Activated T-helper 17 cell treated with anti-CD3 and anti-CD28 coated beads, Interleukin-2, amount 50 U/mL, for 72 hours (primary cell): ENCODE measurements around the gene DYDC1. TPM values are rescaled to one million over a fixed set of nuclear protein-coding genes. Genes with fewer than 3 reads are reported as not detected.

Source experiments
- ATAC-seq: fragments of 150-1000 bp; cut with Tn5 transposase; replicated peaks from 2 replicates; pipeline ENCODE4 v1.10.0; 2021; ENCODE audit warnings: mild to moderate bottlenecking, moderate library complexity
- H3K27ac Mint-ChIP-seq: one replicate; pipeline ENCODE4 v1.8.0; 2022; ENCODE audit warnings: mixed read lengths
- H3K27me3 Mint-ChIP-seq: one replicate; pipeline ENCODE4 v1.8.0; 2022; ENCODE audit warnings: mixed read lengths
- H3K36me3 Mint-ChIP-seq: one replicate; pipeline ENCODE4 v1.8.0; 2022; ENCODE audit warnings: low read depth, mild to moderate bottlenecking, mixed read lengths
- H3K4me1 Mint-ChIP-seq: one replicate; pipeline ENCODE4 v1.8.0; 2022; ENCODE audit warnings: mixed read lengths
- H3K4me3 Mint-ChIP-seq: one replicate; pipeline ENCODE4 v1.8.0; 2022; ENCODE audit warnings: mild to moderate bottlenecking, mixed read lengths
- H3K9me3 Mint-ChIP-seq: one replicate; pipeline ENCODE4 v1.8.0; 2022; ENCODE audit warnings: mixed read lengths
- total RNA-seq, 2 donors: library from RNA; stranded (reverse); gene quantifications; one replicate each; pipeline ENCODE4 v1.2.3, GENCODE V29; 2022

DYDC1 gene
- not detected for total RNA-seq

DNA sequence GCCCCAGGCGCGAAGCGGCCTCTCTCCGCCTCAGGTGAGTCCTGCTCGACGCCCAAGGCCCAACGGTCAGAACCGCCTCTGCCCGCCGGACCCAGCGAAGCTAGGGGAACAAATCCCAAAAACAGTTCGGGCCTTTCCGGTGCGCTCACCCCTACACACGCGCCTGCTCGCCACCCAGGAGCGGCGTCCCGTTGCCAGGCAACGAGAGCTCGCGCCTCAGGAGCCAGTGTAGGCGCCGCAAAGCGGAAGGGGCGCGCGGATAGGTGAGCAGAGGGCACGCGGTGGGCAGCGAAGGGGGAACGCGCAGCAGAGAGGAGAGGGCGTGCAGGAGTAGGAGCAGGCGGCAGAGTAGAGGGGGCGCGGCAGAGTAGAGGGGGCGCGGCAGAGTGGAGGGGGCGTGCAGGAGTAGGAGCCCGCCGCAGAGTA, at the start of gene DYDC1, which contains the start of gene DYDC2:
Gene DYDC1, minus strand, starts transcription at position 193 of the 426 bp plus-strand sequence. CDS start 4,154 bp downstream, outside the sequence.
Gene DYDC2, plus strand, starts transcription at position 219 of the 426 bp plus-strand sequence. CDS start 5,663 bp downstream, outside the sequence.
- peak within 1 kb of the TSS; percentile 69 for H3K4me3 Mint-ChIP-seq
- H3K9me3 Mint-ChIP-seq = no peaks in the 10 kb centered on the region
- H3K36me3 Mint-ChIP-seq = no peaks in the 10 kb centered on the region
- no peaks in the 10 kb centered on the region for H3K4me1 Mint-ChIP-seq
- no peak within 1 kb of the TSS for H3K27ac Mint-ChIP-seq
- peak; percentile 91 for ATAC-seq
- peaks cover 34% of the 10 kb centered on the region for H3K27me3 Mint-ChIP-seq

DNA sequence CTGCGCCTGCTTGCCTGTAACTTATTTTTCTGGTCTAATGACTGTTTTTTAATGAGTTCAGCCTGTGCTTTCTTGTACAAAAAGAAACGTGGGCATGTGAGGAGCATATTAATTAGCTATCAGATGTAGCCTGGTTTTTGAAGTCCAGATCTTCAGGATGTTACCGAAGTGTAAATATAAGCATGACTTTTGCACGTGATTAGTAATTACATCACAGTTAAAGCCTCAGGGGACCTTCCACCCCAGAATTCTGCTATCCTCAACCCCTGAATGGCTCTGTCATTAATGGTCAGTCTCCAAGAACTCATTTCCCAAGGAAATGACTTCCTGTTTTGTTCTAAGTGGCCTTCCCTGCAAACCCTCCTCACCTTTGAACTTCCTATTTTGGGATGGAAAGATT, 49.6 kb upstream of the DYDC1 start:
- H3K27ac Mint-ChIP-seq = no peak overlapping the region
- H3K4me1 Mint-ChIP-seq = peaks cover 8% of the 10 kb centered on the region
- ATAC-seq = no peak

GRCh38 chr10:80405626-80406025, 49.1 kb upstream of the DYDC1 start:
- peaks cover 7% of the 10 kb centered on the region for H3K36me3 Mint-ChIP-seq
- H3K27ac Mint-ChIP-seq = no peak overlapping the region
- no peak for ATAC-seq
- no peaks in the 10 kb centered on the region for H3K27me3 Mint-ChIP-seq
- no peak overlapping the region for H3K4me3 Mint-ChIP-seq
- no peaks in the 10 kb centered on the region for H3K9me3 Mint-ChIP-seq
- H3K4me1 Mint-ChIP-seq = peaks cover 8% of the 10 kb centered on the region

More for the DNA sequence above, 49.6 kb upstream of the DYDC1 start:
- no peaks in the 10 kb centered on the region for H3K9me3 Mint-ChIP-seq
- H3K36me3 Mint-ChIP-seq = peaks cover 7% of the 10 kb centered on the region
- H3K4me3 Mint-ChIP-seq = no peak overlapping the region
- H3K27me3 Mint-ChIP-seq = no peaks in the 10 kb centered on the region

GRCh38 chr10:80405035-80405434, 48.5 kb upstream of the DYDC1 start:
- no peak for ATAC-seq
- Mint-ChIP-seq H3K4me1 (peaks cover 8% of the 10 kb centered on the region), H3K36me3 (peaks cover 7% of the 10 kb centered on the region), H3K4me3 (no peak overlapping the region), H3K27me3 (no peaks in the 10 kb centered on the region), H3K27ac (no peak overlapping the region), H3K9me3 (no peaks in the 10 kb centered on the region)

DNA sequence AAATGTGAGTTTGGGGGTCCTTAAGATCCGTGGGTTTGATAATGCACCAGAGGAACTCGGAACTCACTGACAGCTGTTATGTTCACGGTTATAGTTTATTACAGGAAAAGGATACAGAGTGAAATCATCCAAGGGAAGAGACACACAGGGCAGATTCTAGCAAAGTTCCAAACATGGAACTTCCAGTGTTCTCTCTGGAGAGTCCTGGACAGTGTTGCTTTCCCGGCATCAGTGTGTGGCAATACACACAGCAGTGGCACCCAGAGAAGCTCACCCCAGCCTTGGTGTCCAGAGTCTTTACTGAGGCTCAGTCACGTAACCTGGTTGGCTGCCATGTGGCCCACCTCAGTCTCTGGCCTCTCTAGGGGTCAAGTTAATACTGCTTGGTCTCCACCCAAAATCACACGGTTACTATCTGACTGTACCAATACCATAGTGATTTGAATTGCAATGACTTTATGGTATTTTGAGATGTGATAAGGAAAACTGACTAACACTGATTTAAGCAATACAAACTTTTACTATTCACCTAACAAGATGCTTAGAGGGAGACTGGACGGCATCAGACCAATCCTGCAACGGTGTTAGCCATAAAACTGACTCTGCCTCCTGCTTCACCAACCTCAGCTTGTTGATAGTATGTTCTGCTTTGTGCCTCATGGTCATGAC, 43.7 kb upstream of the DYDC1 start:
- Mint-ChIP-seq H3K36me3 (no peaks in the 10 kb centered on the region), H3K27ac (no peak overlapping the region), H3K4me3 (no peak overlapping the region), H3K27me3 (no peaks in the 10 kb centered on the region), H3K9me3 (no peaks in the 10 kb centered on the region), H3K4me1 (no peaks in the 10 kb centered on the region)
- no peak for ATAC-seq

- Mint-ChIP-seq H3K27ac (no peak overlapping the region), H3K36me3 (no peaks in the 10 kb centered on the region), H3K27me3 (peaks cover 3% of the 10 kb centered on the region), H3K9me3 (no peaks in the 10 kb centered on the region), H3K4me1 (no peaks in the 10 kb centered on the region), H3K4me3 (no peak overlapping the region)
- ATAC-seq = no peak
These were observed 40.5 kb upstream of the DYDC1 start for GRCh38 chr10:80397014-80397413.

DNA sequence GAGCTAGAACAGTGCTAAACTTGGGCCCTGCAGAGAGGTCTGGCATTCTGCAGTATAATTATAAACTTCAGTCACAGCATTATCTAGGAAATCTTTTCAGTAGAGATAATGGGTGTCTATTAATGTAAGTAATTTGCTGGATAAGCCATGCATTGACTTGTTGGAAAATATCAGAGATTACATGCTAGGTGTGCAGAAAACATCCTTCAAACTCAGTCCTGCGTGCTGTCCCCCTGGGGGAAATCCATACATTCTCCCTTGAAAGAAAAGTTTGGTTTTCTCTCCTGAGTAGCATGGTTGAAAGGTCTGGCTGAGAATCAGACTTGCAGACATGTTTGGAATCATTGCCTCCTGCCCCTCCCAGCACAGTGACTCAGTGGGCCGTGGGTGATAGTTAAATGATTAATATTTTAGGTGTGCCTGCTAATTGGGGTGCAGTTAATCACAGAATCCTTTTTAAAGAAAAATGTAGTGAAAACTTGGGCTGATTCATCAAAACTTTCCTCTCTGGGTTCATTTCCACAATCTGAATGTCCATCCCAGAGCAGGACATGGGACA, 37.9 kb upstream of the DYDC1 start:
- H3K27ac Mint-ChIP-seq = no peak overlapping the region
- ATAC-seq = no peak
- peaks cover 7% of the 10 kb centered on the region for H3K27me3 Mint-ChIP-seq
- H3K9me3 Mint-ChIP-seq = no peaks in the 10 kb centered on the region
- H3K4me1 Mint-ChIP-seq = no peaks in the 10 kb centered on the region
- H3K4me3 Mint-ChIP-seq = no peak overlapping the region
- H3K36me3 Mint-ChIP-seq = no peaks in the 10 kb centered on the region

DNA sequence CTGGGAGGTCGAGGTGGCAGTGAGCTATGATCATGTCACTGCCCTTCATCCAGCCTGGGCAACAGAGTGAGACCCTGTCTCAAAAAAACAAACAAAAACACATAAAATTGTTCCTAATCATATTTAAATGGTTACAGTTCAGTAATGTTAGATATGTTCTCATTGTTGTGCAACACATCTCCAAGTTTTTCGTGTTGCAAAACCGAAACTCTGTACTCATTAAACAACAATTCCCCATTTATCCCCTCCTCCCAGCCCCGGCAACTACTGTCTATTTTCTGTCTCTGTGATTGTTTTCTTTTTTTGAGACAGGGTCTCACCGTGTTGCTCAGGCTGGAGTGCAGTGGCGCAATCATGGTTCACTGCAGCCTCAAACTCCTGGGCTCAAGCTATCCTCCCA, 35.7 kb upstream of the DYDC1 start:
- Mint-ChIP-seq H3K27ac (no peak overlapping the region), H3K4me1 (no peaks in the 10 kb centered on the region), H3K27me3 (peaks cover 7% of the 10 kb centered on the region)

DNA sequence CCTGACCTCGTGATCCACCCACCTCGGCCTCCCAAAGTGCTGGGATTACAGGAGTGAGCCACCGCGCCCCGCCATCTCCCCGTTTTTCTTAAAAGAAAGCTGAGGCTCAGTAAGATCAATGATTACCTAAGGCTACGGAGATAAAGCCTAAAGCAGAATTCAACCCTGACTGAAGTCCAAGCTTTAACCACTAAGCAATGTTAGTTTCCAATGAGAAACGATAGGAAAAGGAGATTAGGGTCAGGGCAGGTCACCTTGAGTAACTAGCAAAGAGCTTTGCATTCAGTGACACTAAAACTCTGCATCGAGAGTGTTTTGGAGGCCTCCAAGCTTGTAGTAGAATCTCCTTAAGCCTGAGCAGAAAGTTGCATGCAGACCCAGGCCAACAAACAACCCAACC, 34.2 kb upstream of the DYDC1 start:
- no peak overlapping the region for H3K4me3 Mint-ChIP-seq
- peaks cover 10% of the 10 kb centered on the region for H3K27me3 Mint-ChIP-seq
- H3K36me3 Mint-ChIP-seq = no peaks in the 10 kb centered on the region
- ATAC-seq = no peak
- no peaks in the 10 kb centered on the region for H3K9me3 Mint-ChIP-seq
- no peaks in the 10 kb centered on the region for H3K4me1 Mint-ChIP-seq
- H3K27ac Mint-ChIP-seq = no peak overlapping the region

More for the DNA sequence above, 35.7 kb upstream of the DYDC1 start:
- Mint-ChIP-seq H3K9me3 (no peaks in the 10 kb centered on the region), H3K36me3 (no peaks in the 10 kb centered on the region), H3K4me3 (no peak overlapping the region)
- ATAC-seq = no peak

DNA sequence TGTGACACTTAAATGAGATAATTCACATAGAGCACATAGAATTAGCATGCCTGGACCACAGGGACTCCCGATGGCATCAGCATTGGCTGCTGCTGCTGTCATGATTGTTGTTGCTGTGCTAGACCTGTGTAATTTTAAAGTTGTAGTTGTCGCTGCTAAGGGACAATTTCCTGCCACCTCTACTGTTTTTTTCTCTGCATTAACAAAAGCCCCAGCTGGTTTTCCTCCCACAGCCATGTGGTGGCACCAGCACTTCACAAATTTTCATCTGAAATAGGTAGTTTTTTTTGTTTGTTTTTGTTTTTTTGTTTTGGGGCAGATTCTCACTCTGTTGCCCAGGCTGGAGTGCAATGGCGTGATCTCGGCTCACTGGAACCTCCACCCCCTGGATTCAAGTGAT, 26.4 kb upstream of the DYDC1 start:
- Mint-ChIP-seq H3K4me1 (peaks cover 9% of the 10 kb centered on the region), H3K27me3 (peaks cover 3% of the 10 kb centered on the region), H3K9me3 (no peaks in the 10 kb centered on the region), H3K36me3 (no peaks in the 10 kb centered on the region), H3K4me3 (peak overlapping the region; percentile 5), H3K27ac (no peak overlapping the region)
- peak; percentile 38 for ATAC-seq

DNA sequence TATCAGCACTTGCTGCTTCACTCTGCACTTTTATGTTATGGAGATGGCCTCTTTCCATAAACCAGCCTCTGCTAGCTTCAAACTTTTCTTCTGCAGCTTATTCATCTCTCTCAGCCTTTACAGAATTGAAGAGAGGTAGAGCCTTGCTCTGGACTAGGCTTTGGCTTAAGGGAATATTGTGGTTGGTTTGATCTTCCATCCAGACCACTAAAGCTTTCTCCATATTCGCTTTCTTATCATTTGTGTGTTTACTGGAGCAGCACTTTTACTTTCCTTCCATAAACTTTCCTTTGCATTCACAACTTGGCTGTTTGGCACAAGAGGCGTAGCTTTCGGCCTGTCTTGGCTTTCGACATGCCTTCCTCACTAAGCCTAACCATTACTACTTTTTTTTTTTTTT, 23.6 kb upstream of the DYDC1 start:
- Mint-ChIP-seq H3K4me3 (no peak overlapping the region), H3K27me3 (no peaks in the 10 kb centered on the region), H3K27ac (no peak overlapping the region), H3K9me3 (no peaks in the 10 kb centered on the region), H3K36me3 (no peaks in the 10 kb centered on the region), H3K4me1 (peaks cover 9% of the 10 kb centered on the region)
- no peak for ATAC-seq

- H3K27ac Mint-ChIP-seq = no peak overlapping the region
- peaks cover 9% of the 10 kb centered on the region for H3K4me1 Mint-ChIP-seq
- H3K36me3 Mint-ChIP-seq = no peaks in the 10 kb centered on the region
- no peaks in the 10 kb centered on the region for H3K9me3 Mint-ChIP-seq
- no peak overlapping the region for H3K4me3 Mint-ChIP-seq
- no peak for ATAC-seq
- no peaks in the 10 kb centered on the region for H3K27me3 Mint-ChIP-seq
These were observed 23.1 kb upstream of the DYDC1 start for GRCh38 chr10:80379701-80380100.

- no peaks in the 10 kb centered on the region for H3K36me3 Mint-ChIP-seq
- H3K4me3 Mint-ChIP-seq = no peak overlapping the region
- ATAC-seq = no peak
- no peak overlapping the region for H3K27ac Mint-ChIP-seq
- peaks cover 3% of the 10 kb centered on the region for H3K27me3 Mint-ChIP-seq
- H3K4me1 Mint-ChIP-seq = peaks cover 4% of the 10 kb centered on the region
- H3K9me3 Mint-ChIP-seq = no peaks in the 10 kb centered on the region
These were observed 16.9 kb upstream of the DYDC1 start for GRCh38 chr10:80373502-80373901.

- Mint-ChIP-seq H3K27me3 (peaks cover 7% of the 10 kb centered on the region), H3K36me3 (no peaks in the 10 kb centered on the region), H3K4me1 (no peaks in the 10 kb centered on the region), H3K27ac (no peak overlapping the region), H3K9me3 (peaks cover 4% of the 10 kb centered on the region), H3K4me3 (no peak overlapping the region)
- ATAC-seq = no peak
These were observed 16.1 kb upstream of the DYDC1 start for GRCh38 chr10:80372675-80373074.

GRCh38 chr10:80371467-80371866, 14.9 kb upstream of the DYDC1 start:
- peaks cover 10% of the 10 kb centered on the region for H3K27me3 Mint-ChIP-seq
- peaks cover 5% of the 10 kb centered on the region for H3K9me3 Mint-ChIP-seq
- no peak for ATAC-seq
- H3K4me3 Mint-ChIP-seq = no peak overlapping the region
- no peaks in the 10 kb centered on the region for H3K4me1 Mint-ChIP-seq
- H3K36me3 Mint-ChIP-seq = no peaks in the 10 kb centered on the region
- no peak overlapping the region for H3K27ac Mint-ChIP-seq
